Measurements from ENCODE around the gene NPC1. TPM values are rescaled to one million over a fixed set of nuclear protein-coding genes. Genes with fewer than 3 reads are reported as not detected.

Gene NPC1
- total RNA-seq, 1 donor from 2014 or later: 36.5 TPM

DNA sequence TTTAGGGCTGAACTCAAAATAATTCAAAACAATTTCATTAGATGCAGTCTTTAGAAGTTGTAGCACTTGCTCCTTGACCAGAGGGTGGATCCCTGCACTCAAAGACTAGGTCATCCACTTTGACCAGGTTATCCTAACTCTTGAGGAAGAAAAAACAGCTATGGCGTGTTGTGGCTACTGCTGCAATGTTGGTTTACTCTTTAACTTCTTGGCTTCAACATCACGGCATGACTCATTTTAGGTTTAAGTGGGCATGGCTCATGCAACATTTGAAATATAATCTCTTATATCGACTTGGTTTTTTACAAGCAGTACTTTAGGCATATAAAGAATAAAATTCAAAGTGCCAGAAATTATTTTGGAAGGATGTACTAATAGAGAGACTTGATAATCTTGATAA, 41.0 kb upstream of the NPC1 start:
- ChIA-PET CTCF (no interaction called here), POLR2A (no interaction called here)
- Mint-ChIP-seq H3K9me3 (no peaks in the 10 kb centered on the region), H3K4me3 (no peak overlapping the region), H3K27ac (no peak overlapping the region), H3K36me3 (ENCODE audit: low read depth) (no peaks in the 10 kb centered on the region), H3K4me1 (no peaks in the 10 kb centered on the region), H3K27me3 (peaks cover 5% of the 10 kb centered on the region)
- intact Hi-C loops (cut with micrococcal nuclease): loop anchor here (10.0 kb wide), 1 partner anchor 857 kb away; no protein-coding TSS in a partner anchor
- DNase-seq (no peak), ATAC-seq (ENCODE audit: low read depth) (no peak)
- no peak for TF ChIP-seq CTCF (IDR thresholded peaks at IDR 0.05)

GRCh38 chr18:23626451-23627279, 40.4 kb upstream of the NPC1 start:
- CTCF ChIA-PET: no interaction called here
- no peak for TF ChIP-seq CTCF (IDR thresholded peaks at IDR 0.05)

DNA sequence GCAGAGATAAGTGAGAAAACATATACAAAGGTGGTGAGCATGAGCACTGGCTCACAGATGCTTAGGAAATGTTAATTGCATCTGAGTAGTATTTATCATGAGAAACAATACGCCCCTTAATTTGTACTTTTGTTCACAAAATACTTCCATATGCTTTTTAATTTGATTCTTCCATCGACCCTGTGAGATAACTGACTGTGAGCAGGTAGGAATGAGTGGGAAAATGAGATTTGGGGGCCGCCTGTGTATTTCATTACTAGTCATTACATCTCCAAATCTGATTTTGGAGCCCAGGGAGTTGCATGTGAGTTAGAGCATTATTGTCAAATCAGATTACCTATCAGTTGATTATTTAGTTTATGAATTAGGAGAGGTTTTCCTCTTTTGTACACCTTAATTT, 36.7 kb upstream of the NPC1 start:
- peaks cover 10% of the 10 kb centered on the region for H3K4me1 Mint-ChIP-seq
- H3K27ac Mint-ChIP-seq: no peak overlapping the region
- ChIA-PET CTCF (interaction anchor here (1.2 to 5.4 kb wide), 6 partner anchors 9 to 497 kb away, joined by 3 to 31 read pairs (median 6); no protein-coding TSS in a partner anchor), POLR2A (no interaction called here)
- no peak for TF ChIP-seq CTCF (IDR thresholded peaks at IDR 0.05)
- peaks cover 32% of the 10 kb centered on the region for H3K27me3 Mint-ChIP-seq
- ATAC-seq (ENCODE audit: low read depth) (no peak), DNase-seq (no peak)
- no peaks in the 10 kb centered on the region for H3K9me3 Mint-ChIP-seq
- intact Hi-C loops (cut with micrococcal nuclease): loop anchor here (5.0 to 10.0 kb wide), 2 partner anchors 389 to 862 kb away; partner anchors contain the start of gene TTC39C
- H3K36me3 Mint-ChIP-seq (ENCODE audit: low read depth): no peaks in the 10 kb centered on the region
- no peak overlapping the region for H3K4me3 Mint-ChIP-seq

More at GRCh38 chr18:23626451-23627279, 40.4 kb upstream of the NPC1 start:
- intact Hi-C loops (cut with micrococcal nuclease): loop anchor here (10.0 kb wide), 1 partner anchor 858 kb away; no protein-coding TSS in a partner anchor
- Mint-ChIP-seq H3K27me3 (peaks cover 11% of the 10 kb centered on the region), H3K4me3 (no peak overlapping the region), H3K9me3 (no peaks in the 10 kb centered on the region), H3K36me3 (ENCODE audit: low read depth) (no peaks in the 10 kb centered on the region), H3K27ac (no peak overlapping the region), H3K4me1 (no peaks in the 10 kb centered on the region)
- DNase-seq (no peak), ATAC-seq (ENCODE audit: low read depth) (no peak)
- POLR2A ChIA-PET: no interaction called here

GRCh38 chr18:23619388-23619881, 33.1 kb upstream of the NPC1 start:
- H3K27me3 Mint-ChIP-seq: peaks cover 34% of the 10 kb centered on the region
- DNase-seq: peak; percentile 18
- POLR2A ChIA-PET: no interaction called here

More at GRCh38 chr18:23619388-23619881, 33.1 kb upstream of the NPC1 start:
- Mint-ChIP-seq H3K4me3 (peak overlapping the region; percentile 63), H3K36me3 (ENCODE audit: low read depth) (no peaks in the 10 kb centered on the region), H3K27ac (no peak overlapping the region), H3K9me3 (no peaks in the 10 kb centered on the region), H3K4me1 (peaks cover 17% of the 10 kb centered on the region)
- peak; percentile 36 for ATAC-seq (ENCODE audit: low read depth)
- CTCF ChIA-PET: no interaction called here
- no peak for TF ChIP-seq CTCF (IDR thresholded peaks at IDR 0.05)
- intact Hi-C loops (cut with micrococcal nuclease): no loop called here

Data from activated B cell treated with CpG ODN at 0.5 μM for 24 hours (primary cell).